SK-N-MC (cell line): ENCODE measurements around the gene C6orf136.
A peak's percentile ranks its signal among the peaks of the same experiment; 100 is the strongest.

Experiments
- DNase-seq: peaks from one replicate; pipeline ENCODE4 v3.0.0-alpha.2; 2011; ENCODE audit warnings: low read depth, low spot score
- H3K27ac ChIP-seq: fragments of 200-600 bp; sonication (generic); 2 replicates; pipeline ENCODE4 v1.5.1; 2016; ENCODE audit warnings: mixed run types
- H3K36me3 ChIP-seq: fragments of 200-600 bp; sonication (generic); 2 replicates; pipeline ENCODE4 v1.6.1; 2017; ENCODE audit warnings: antibody characterized with exemption, low read length, mixed read lengths; ENCODE audit not compliant: insufficient read depth
- H3K4me3 ChIP-seq: fragments of 200-600 bp; sonication (generic); 2 replicates; pipeline ENCODE4 v1.5.1; 2016
- H3K9ac ChIP-seq: fragments of 200-600 bp; sonication (generic); 2 replicates; pipeline ENCODE4 v1.8.0; 2017; ENCODE audit warnings: mixed run types, mixed read lengths; ENCODE audit not compliant: insufficient read length
- H3K9me3 ChIP-seq: fragments of 200-600 bp; sonication (generic); 2 replicates; pipeline ENCODE4 v1.6.1; 2017; ENCODE audit warnings: low read depth, mild to moderate bottlenecking, antibody characterized with exemption, low read length, moderate library complexity, mixed read lengths
- EZH2 ChIP-seq: fragments of 200-600 bp; sonication (generic); IDR thresholded peaks from one replicate; pipeline ENCODE4 v1.6.1; 2017; ENCODE audit warnings: antibody characterized with exemption
- FOXP2 ChIP-seq: optimal IDR thresholded peaks from 2 replicates; pipeline ENCODE3; 2011; ENCODE audit warnings: mild to moderate bottlenecking, moderate library complexity; ENCODE audit not compliant: insufficient read depth; ENCODE audit errors: extremely low read length, control extremely low read depth
- POLR2AphosphoS5 ChIP-seq: IDR thresholded peaks from 2 replicates; pipeline ENCODE4 v1.6.1; 2012; ENCODE audit warnings: mild to moderate bottlenecking, low read depth, low read length, borderline replicate concordance

The C6orf136 gene

DNA sequence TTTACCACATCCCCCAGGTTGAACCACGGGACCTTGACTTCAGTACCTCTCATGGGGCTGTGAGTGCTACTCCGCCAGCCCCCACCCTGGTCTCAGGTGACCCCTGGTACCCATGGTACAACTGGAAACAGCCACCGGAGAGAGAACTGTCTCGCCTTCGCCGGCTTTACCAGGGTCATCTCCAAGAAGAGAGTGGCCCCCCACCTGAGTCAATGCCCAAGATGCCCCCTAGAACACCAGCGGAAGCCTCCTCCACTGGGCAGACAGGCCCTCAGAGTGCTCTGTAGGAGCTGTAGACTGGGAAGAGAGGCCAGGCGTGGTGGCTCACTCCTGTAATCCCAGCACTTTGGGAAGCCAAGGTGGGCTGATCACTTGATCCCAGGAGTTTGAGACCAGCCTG, 21.4 kb upstream of the C6orf136 start:
- H3K27ac ChIP-seq, result no peak overlapping the region
- H3K9ac ChIP-seq, result no peak overlapping the region
- H3K4me3 ChIP-seq, result no peak overlapping the region
- no peak for TF ChIP-seq FOXP2
- no peak for TF ChIP-seq EZH2
- no peak for TF ChIP-seq POLR2AphosphoS5
- no peaks in the 10 kb centered on the region for H3K9me3 ChIP-seq
- DNase-seq, result no peak
- peaks cover 78% of the 10 kb centered on the region for H3K36me3 ChIP-seq

DNA sequence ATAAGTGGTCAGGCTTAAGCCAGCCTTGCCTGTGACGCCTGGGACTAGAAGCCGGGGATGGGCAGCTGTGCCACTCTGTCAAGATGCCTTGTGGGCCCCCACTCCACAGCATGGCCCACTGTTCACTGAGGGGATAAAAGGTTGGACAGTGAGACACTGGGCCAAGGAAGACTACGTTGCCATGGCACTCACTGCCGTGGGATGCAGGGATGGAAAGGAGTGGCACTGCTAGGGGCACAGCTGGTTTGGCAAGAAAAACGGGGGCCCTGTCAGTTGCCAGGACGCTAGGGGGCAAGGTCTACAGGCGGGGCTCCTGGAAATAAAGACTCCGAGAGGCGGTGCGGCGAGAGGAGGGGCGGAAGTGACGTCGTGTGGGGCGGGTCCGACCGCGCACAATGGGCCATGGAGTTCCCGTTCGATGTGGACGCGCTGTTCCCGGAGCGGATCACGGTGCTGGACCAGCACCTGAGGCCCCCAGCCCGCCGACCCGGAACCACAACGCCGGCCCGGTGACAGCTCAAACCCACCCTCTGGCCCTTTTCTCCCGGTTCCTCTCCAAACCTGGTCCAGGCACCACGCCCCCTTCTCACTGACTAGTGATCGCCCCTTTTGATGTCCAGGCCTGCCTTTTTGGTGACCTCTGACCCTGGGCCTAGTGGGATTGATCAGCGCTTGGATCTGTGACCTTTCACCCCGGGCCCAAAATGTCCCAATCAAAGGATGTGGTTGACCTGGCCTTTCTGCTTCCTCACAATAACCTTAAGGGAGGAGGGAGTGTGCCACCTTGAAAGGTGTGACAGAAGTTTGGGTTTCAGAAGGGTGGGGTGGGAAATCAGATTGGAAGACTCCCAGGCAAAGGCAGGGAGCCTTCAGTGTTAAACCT, 20.2 kb upstream of the C6orf136 start, which contains the start of gene ATAT1:
Gene ATAT1, plus strand, starts transcription at position 391 of the 883 bp plus-strand sequence.
- peak within 1 kb of the TSS; percentile 98 for H3K9ac ChIP-seq
- H3K9me3 ChIP-seq, result no peaks in the 10 kb centered on the region
- no peak for TF ChIP-seq EZH2
- peak; percentile 96 for TF ChIP-seq POLR2AphosphoS5
- DNase-seq, result no peak
- H3K36me3 ChIP-seq, result peaks cover 73% of the 10 kb centered on the region
- H3K4me3 ChIP-seq, result peak within 1 kb of the TSS; percentile 99
- peak within 1 kb of the TSS; percentile 77 for H3K27ac ChIP-seq

- DNase-seq, result no peak
- no peak overlapping the region for H3K9ac ChIP-seq
- no peaks in the 10 kb centered on the region for H3K9me3 ChIP-seq
- peaks cover 40% of the 10 kb centered on the region for H3K36me3 ChIP-seq
- TF ChIP-seq FOXP2, result no peak
- no peak for TF ChIP-seq EZH2
- TF ChIP-seq POLR2AphosphoS5, result no peak
- H3K27ac ChIP-seq, result no peak overlapping the region
- no peak overlapping the region for H3K4me3 ChIP-seq
Measured at GRCh38 chr6:30635834-30636233, 11.1 kb upstream of the C6orf136 start.

GRCh38 chr6:30640481-30640880, 6.5 kb upstream of the C6orf136 start:
- Histone ChIP-seq H3K9me3 (no peaks in the 10 kb centered on the region), H3K9ac (no peak overlapping the region), H3K27ac (no peak overlapping the region), H3K36me3 (peaks cover 39% of the 10 kb centered on the region), H3K4me3 (no peak overlapping the region)
- TF ChIP-seq FOXP2 (no peak), POLR2AphosphoS5 (no peak), EZH2 (no peak)
- no peak for DNase-seq

DNA sequence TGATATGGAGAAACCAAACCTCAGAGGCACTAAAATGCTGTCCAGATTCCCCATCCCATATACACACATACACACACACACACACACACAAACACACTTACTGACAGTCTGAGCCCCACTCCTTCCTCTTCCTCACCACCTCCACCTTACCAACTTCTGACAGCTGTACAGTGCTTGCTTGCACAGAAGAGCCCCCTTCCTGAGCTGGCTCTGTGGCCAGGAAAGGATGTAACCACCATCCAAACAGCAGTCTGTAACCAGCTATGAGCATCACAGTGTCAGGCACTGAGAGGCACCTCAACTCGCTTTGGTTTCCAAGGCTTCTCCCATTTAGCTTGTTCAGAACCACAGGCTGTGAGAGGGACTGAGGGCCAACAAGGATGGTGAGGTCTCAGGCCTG, 5.9 kb upstream of the C6orf136 start:
- H3K9me3 ChIP-seq, result no peaks in the 10 kb centered on the region
- DNase-seq, result no peak
- no peak overlapping the region for H3K9ac ChIP-seq
- H3K36me3 ChIP-seq, result peaks cover 41% of the 10 kb centered on the region
- no peak overlapping the region for H3K27ac ChIP-seq
- no peak for TF ChIP-seq POLR2AphosphoS5
- TF ChIP-seq FOXP2, result no peak
- TF ChIP-seq EZH2, result no peak
- no peak overlapping the region for H3K4me3 ChIP-seq

DNA sequence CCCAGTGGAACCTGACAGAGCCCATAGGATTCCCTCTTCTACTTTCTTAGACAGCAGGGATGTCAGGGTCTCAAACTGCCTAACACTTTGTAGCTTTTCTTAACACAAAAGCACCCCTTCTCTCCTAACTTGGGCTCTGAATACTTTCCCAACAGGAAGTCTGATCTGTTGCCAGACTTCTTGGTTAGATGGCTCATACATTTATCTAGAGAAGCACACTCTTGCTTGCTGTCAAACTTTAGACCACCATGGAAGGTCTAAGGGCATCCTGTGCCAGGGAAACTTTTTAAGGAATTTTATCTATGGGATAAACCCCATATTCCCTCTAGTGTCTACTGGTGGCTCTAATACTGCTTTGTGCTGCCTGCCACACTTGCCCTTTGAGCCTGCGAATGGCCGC, 3.3 kb upstream of the C6orf136 start:
- Histone ChIP-seq H3K9ac (no peak overlapping the region), H3K9me3 (no peaks in the 10 kb centered on the region), H3K4me3 (no peak overlapping the region), H3K36me3 (peaks cover 42% of the 10 kb centered on the region), H3K27ac (no peak overlapping the region)
- DNase-seq, result no peak
- TF ChIP-seq POLR2AphosphoS5 (no peak), FOXP2 (no peak), EZH2 (no peak)

- peaks cover 43% of the 10 kb centered on the region for H3K36me3 ChIP-seq
- H3K9ac ChIP-seq, result no peak overlapping the region
- DNase-seq, result no peak
- H3K4me3 ChIP-seq, result no peak overlapping the region
- H3K9me3 ChIP-seq, result no peaks in the 10 kb centered on the region
- TF ChIP-seq FOXP2, result no peak
- no peak for TF ChIP-seq EZH2
- no peak for TF ChIP-seq POLR2AphosphoS5
- no peak overlapping the region for H3K27ac ChIP-seq
Measured at GRCh38 chr6:30644769-30645168, 2.2 kb upstream of the C6orf136 start.

- no peak for TF ChIP-seq POLR2AphosphoS5
- no peak for TF ChIP-seq EZH2
- no peak for TF ChIP-seq FOXP2
- Histone ChIP-seq H3K27ac (no peak overlapping the region), H3K36me3 (peaks cover 34% of the 10 kb centered on the region), H3K9me3 (no peaks in the 10 kb centered on the region), H3K4me3 (peak overlapping the region; percentile 87), H3K9ac (peak overlapping the region; percentile 17)
- DNase-seq, result no peak
Measured at GRCh38 chr6:30645989-30646388, 944 bp upstream of the C6orf136 start.
